Activated CD4-positive, CD25-positive, alpha-beta regulatory T cell treated with anti-CD3 and anti-CD28 coated beads, Interleukin-2, amount 50 U/mL, for 24 hours (primary cell): ENCODE measurements around the gene PITRM1.
"Not testable (repeated sequence)": the region's sequence is repeated elsewhere in the genome, so short reads cannot be mapped to it uniquely, and the experiment has no call there.

ENCODE experiments used
- ATAC-seq, 2 donors: fragments of 150-1000 bp; cut with Tn5 transposase; one replicate each; pipeline ENCODE4 v1.10.0; 2021; ENCODE audit warnings: mild to moderate bottlenecking in 1 of 2, moderate library complexity in 1 of 2

Gene PITRM1

GRCh38 chr10:3117486-3117885 lies 55.1 kb downstream of the PITRM1 start:
- ATAC-seq: no peak

GRCh38 chr10:3116508-3117100 lies 56.0 kb downstream of the PITRM1 start:
- ATAC-seq: no peak

- ATAC-seq: no peak
Measured at GRCh38 chr10:3115685-3116084, 56.9 kb downstream of the PITRM1 start.

DNA sequence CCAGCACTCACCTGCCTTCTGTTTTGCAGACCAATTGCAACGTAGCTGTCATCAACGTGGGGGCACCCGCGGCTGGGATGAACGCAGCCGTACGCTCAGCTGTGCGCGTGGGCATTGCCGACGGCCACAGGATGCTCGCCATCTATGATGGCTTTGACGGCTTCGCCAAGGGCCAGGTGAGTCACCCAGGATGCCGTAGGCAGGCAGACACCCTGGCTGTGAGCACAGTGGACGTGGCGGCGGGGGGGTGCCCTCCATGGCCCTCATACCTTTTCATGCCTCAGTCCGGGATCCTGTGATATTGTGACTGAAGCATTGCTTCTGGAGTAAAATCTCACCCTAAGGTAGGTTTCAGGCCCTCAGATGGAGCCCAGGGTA lies 59.2 kb downstream of the PITRM1 start:
- no peak for ATAC-seq

DNA sequence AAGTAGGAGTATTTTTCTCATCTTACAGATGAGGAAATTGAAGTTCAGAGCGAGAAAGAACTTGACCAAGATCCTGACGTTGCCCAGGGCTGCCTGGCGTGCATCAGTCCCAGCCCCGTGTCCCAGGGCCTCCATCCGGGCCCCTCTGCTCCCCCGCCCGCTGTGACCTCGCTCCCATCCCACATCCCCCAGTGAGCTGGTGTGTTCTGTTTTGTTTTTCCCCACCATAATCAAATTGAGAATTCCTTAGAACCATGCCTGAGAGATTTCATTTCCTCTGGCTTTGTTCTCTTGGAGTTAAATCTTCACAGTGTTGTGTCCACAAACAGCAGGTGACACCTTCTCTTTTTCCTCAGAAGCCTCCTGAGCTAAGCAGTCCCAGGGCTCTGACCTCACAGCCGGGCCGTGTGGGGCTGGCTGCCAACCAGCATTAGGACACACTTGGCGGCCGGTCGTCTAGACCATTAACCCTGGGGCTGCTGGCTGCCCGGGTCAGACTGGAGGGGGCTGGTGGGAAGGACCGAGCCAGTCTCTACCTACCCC lies 60.9 kb downstream of the PITRM1 start:
- ATAC-seq: no peak

GRCh38 chr10:3110782-3111620 lies 61.6 kb downstream of the PITRM1 start:
- no peak for ATAC-seq

- ATAC-seq: no peak
Measured at GRCh38 chr10:3109633-3110032, 62.9 kb downstream of the PITRM1 start.

GRCh38 chr10:3109196-3109595 lies 63.4 kb downstream of the PITRM1 start:
- no peak for ATAC-seq

- no peak for ATAC-seq
Measured at GRCh38 chr10:3108575-3109105, 63.9 kb downstream of the PITRM1 start.

- no peak for ATAC-seq
Measured at GRCh38 chr10:3108033-3108432, 64.5 kb downstream of the PITRM1 start.

DNA sequence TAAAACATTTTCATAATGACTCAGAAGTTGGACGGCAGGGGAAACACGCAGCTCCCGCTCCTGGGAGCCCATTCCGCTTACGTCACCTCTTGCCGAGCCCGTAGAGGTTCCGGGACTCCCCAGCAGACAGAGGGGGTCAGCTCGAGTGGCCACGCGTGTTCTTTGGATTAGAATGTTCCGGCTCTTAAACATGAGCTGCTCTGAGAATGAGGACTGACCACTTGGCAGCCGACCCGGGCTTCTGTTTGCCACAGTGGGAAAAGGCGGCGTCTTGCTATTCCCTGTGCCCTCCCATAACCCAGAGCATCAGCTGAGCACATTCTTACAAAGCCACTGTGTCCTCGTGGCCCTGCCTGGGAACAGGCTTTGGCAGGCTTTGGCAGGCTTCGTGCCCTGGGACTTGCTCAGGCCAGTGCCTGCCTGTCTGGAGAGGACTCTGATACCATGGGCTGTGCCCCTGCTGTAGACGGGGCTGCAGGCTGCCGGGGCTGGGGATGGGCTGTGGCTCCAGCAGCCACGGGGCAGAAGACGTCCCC lies 65.1 kb downstream of the PITRM1 start:
- ATAC-seq: no peak

DNA sequence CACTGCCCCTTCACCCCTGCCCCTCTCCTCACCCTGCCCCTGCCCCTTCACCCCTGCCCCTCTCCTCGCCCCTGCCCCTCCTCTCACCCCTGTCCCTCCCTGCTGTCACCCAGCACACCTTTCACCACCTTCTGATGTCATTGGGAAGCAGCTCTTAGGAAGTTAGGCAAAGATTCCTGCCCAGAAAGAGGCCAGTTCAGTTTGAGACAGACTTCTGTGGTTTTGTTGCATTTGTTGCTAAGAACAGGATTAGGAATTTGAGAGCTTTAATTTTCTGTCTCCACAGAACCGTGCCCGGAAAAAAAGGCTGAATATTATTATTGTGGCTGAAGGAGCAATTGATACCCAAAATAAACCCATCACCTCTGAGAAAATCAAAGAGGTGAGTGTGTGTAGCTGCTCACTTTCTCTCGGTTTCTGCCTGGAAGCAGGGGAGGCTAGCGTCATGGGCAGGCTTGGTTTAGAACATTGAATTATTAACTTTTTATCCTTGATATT lies 65.6 kb downstream of the PITRM1 start:
- no peak for ATAC-seq

DNA sequence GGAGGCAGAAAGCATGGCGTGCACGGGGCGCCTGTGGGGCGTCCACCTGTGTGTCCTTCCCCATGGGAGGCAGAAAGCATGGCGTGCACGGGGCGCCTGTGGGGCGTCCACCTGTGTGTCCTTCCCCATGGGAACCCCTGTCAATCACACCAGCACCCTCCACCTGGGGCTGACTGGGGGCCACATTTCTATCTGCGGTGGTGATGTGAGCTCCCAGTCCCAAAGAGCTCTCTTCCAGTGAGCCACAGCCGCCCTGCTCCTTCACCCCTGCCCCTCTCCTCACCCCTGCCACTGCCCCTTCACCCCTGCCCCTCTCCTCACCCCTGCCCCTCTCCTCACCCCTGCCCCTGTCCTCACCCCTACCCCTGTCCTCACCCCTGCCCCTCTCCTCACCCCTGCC lies 66.3 kb downstream of the PITRM1 start:
- not testable (repeated sequence) for ATAC-seq

GRCh38 chr10:3105905-3106304 lies 66.7 kb downstream of the PITRM1 start:
- ATAC-seq: no peak

GRCh38 chr10:3105166-3105565 lies 67.4 kb downstream of the PITRM1 start:
- ATAC-seq: no peak

GRCh38 chr10:3104251-3104918 lies 68.2 kb downstream of the PITRM1 start:
- ATAC-seq: no peak

- no peak for ATAC-seq
Measured at GRCh38 chr10:3103646-3104045, 68.9 kb downstream of the PITRM1 start.

GRCh38 chr10:3102720-3103427 lies 69.7 kb downstream of the PITRM1 start:
- no peak for ATAC-seq

DNA sequence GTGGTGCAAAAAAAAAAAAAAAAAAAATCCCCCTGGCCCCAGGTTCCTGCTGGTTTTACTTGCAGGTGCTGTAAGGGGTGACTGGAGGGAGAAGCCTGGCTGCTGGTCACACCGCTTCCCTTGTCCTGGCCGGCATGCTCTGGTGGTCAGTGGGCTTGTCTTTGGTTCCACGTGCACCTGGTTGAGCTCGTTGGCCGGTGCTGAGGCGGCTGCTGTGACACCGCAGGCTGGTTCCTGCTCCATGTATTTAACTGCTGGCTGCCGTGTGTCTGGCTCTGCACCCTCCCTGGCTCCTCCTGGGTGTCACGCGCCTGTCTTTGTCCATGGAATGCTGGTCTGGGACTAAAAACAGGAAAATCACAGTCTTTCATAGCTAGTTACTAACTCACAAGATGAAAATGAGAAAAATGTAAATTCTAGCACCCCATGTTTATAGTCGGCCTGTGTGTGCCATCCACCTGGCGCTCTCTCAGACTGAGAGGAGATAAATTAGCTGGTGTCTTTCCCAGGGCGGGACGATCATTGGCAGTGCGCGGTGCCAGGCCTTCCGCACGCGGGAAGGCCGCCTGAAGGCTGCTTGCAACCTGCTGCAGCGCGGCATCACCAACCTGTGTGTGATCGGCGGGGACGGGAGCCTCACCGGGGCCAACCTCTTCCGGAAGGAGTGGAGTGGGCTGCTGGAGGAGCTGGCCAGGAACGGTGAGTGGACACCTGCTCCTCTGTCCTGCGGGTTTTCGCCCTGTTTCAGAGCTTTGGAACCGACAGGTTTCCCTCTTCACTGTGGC lies 71.5 kb downstream of the PITRM1 start:
- ATAC-seq: no peak

- no peak for ATAC-seq
Measured at GRCh38 chr10:3100093-3100792, 72.3 kb downstream of the PITRM1 start.
